K562 (cell line): ENCODE measurements around the gene RDH13. TPM values are rescaled to one million over a fixed set of nuclear protein-coding genes. Genes with fewer than 3 reads are reported as not detected.

Experiments used
- ATAC-seq: fragments of 200-7000 bp; cut with Tn5 transposase; 3 replicates; pipeline ENCODE4 v1.9.1; 2020; ENCODE audit warnings: moderate library complexity
- BruUV-seq: library from RNA; stranded (reverse); fragments of 400-500 nt; replicated peaks from 2 replicates; lab custom pipeline; 2021; lab: Mats Ljungman, UMichigan
- CTCF ChIA-PET: fragments of 300-600 bp; formaldehyde crosslinking; extraction: SDS; loops from one replicate; lab custom pipeline; 2021; ENCODE audit warnings: low intra/inter-chr PET ratio; lab: Yijun Ruan, JAX
- POLR2A ChIA-PET: fragments of 300-600, 350-650 bp; sonication (Branson Sonifier 250); formaldehyde crosslinking; extraction: SDS; loops from one replicate; lab custom pipeline; 2021; ENCODE audit warnings: antibody characterized with exemption, inconsistent platforms; lab: Yijun Ruan, JAX
- DNase-seq, 4 experiments: peaks; one replicate each; pipeline versions ENCODE4 v3.0.0 to v3.0.0-alpha.2; 2011 to 2018; ENCODE audit warnings: low spot score in 3 of 4, mixed read lengths in 3 of 4; ENCODE audit errors: extremely low read depth in 1 of 4
- FAIRE-seq: peaks from 2 replicates; lab custom pipeline; 2011; peaks lifted over from hg19 to GRCh38; lab: Jason Lieb, UNC
- H2AFZ ChIP-seq: 2 replicates; pipeline ENCODE4 v1.6.0; 2011; ENCODE audit warnings: low read depth, low read length, control low read depth, inconsistent platforms
- H3K27ac ChIP-seq: fragments of 200-600 bp; 3 replicates; pipeline ENCODE4 v1.8.0; 2011; ENCODE audit warnings: low read depth, mild to moderate bottlenecking, control low read depth, inconsistent platforms, low read length, moderate library complexity, mixed read lengths; ENCODE audit errors: extremely low read depth
- H3K27me3 ChIP-seq, 2 experiments: fragments of 300-600 bp in 1 of 2; 2 replicates in 1 of 2; 3 replicates in 1 of 2; pipeline versions ENCODE4 v1.6.0 to v1.8.0; 2011; ENCODE audit warnings: inconsistent platforms in 2 of 2, low read length in 2 of 2, mild to moderate bottlenecking in 1 of 2, mixed read lengths in 1 of 2, moderate library complexity in 1 of 2; ENCODE audit not compliant: control insufficient read depth in 2 of 2, insufficient read depth in 2 of 2
- H3K36me3 ChIP-seq: fragments of 300-600 bp; 3 replicates; pipeline ENCODE4 v1.8.0; 2011; ENCODE audit warnings: mild to moderate bottlenecking, low read length, inconsistent platforms; ENCODE audit not compliant: control insufficient read depth, insufficient read depth
- H3K4me1 ChIP-seq, 2 experiments: fragments of 200-600 bp in 1 of 2; replicated peaks in 1 of 2; 2 replicates in 1 of 2; 3 replicates in 1 of 2; pipeline versions ENCODE4 v1.5.1 to v1.8.0; 2011; ENCODE audit warnings: inconsistent platforms in 2 of 2, low read length in 2 of 2, mild to moderate bottlenecking in 1 of 2, mixed read lengths in 1 of 2, moderate library complexity in 1 of 2; ENCODE audit not compliant: control insufficient read depth in 2 of 2, insufficient read depth in 2 of 2
- H3K4me2 ChIP-seq: 2 replicates; pipeline ENCODE4 v1.6.1; 2011; ENCODE audit warnings: low read length, control low read depth, inconsistent platforms, mixed read lengths; ENCODE audit not compliant: insufficient read depth
- H3K4me3 ChIP-seq: fragments of 200-600 bp; sonication (generic), shearing (Covaris generic); 2 replicates; pipeline ENCODE4 v1.5.1; 2016; ENCODE audit warnings: control low read depth, inconsistent platforms
- H3K79me2 ChIP-seq: fragments of 200-600 bp; 3 replicates; pipeline ENCODE4 v1.8.0; 2011; ENCODE audit warnings: low read length, inconsistent platforms; ENCODE audit not compliant: control insufficient read depth, insufficient read depth
- H3K9ac ChIP-seq, 2 experiments: 2 replicates each; pipeline versions ENCODE4 v1.6.0 to v1.6.1; 2011; ENCODE audit warnings: low read depth in 2 of 2, low read length in 2 of 2, control low read depth in 1 of 2, inconsistent platforms in 1 of 2, mild to moderate bottlenecking in 1 of 2, mixed read lengths in 1 of 2; ENCODE audit not compliant: insufficient read depth in 1 of 2
- H3K9me1 ChIP-seq: one replicate; pipeline ENCODE4 v1.6.0; 2011; ENCODE audit warnings: inconsistent platforms, mild to moderate bottlenecking, low read length, moderate library complexity; ENCODE audit not compliant: control insufficient read depth, insufficient read depth
- H3K9me3 ChIP-seq: replicated peaks from 2 replicates; pipeline ENCODE4 v1.5.1; 2011; ENCODE audit warnings: low read depth, low read length, inconsistent platforms; ENCODE audit not compliant: control insufficient read depth, insufficient read depth
- H4K20me1 ChIP-seq: replicated peaks from 2 replicates; pipeline ENCODE4 v1.6.1; 2011; ENCODE audit warnings: low read length, inconsistent platforms, mixed read lengths; ENCODE audit not compliant: control insufficient read depth, insufficient read depth
- ATF2 ChIP-seq: sonication (generic); formaldehyde crosslinking; IDR thresholded peaks from 2 replicates; pipeline ENCODE4 v1.8.1; 2022; ENCODE audit warnings: missing genetic modification reagents
- POLR2A ChIP-seq: fragments of 450-650 bp; conservative IDR thresholded peaks from 2 replicates; pipeline ENCODE4 v1.6.1; 2016
- RNF2 ChIP-seq: sonication (generic); IDR thresholded peaks from 2 replicates; pipeline ENCODE4 v1.6.1; 2016
- YBX1 ChIP-seq: fragments of 450-650 bp; IDR thresholded peaks from 2 replicates; pipeline ENCODE4 v1.7.1; 2016; ENCODE audit warnings: mild to moderate bottlenecking
- ZFP36 ChIP-seq: fragments of 150-350 bp; IDR thresholded peaks from 2 replicates; pipeline ENCODE4 v1.6.1; 2018; ENCODE audit warnings: low read length, low read depth; ENCODE audit not compliant: partially characterized antibody
- ZNF407 ChIP-seq: fragments of 450-650 bp; IDR thresholded peaks from 2 replicates; pipeline ENCODE4 v1.6.1; 2016; ENCODE audit warnings: low read depth
- WGBS: fragments of 100-300 bp; shearing (Covaris generic); methylation state at CpG from one replicate; pipeline ENCODE4 v1.1.6; 2016; ENCODE audit warnings: low coverage, mixed read lengths; ENCODE audit not compliant: insufficient coverage; ENCODE audit errors: missing lambda C conversion rate; 5-methylcytosine and 5-hydroxymethylcytosine counted together
- in situ Hi-C: fragments of 300-500 bp; cut with MboI; formaldehyde crosslinking; loops from 4 replicates; pipeline ENCODE4 v1.15.0; 2018; ENCODE audit warnings: inconsistent platforms, mixed read lengths
- intact Hi-C: fragments of 100-400 bp; cut with micrococcal nuclease; formaldehyde crosslinking; loops from 2 replicates; pipeline ENCODE4 v1.14.2; 2022
- polyA plus RNA-seq, 8 experiments: library from polyadenylated mRNA; depleted of rRNA in 4 of 8; stranded (reverse) in 5 of 8; unstranded in 3 of 8; fragments of >200 nt; fragmentation: Nextera tagmentation in 2 of 8; fragmentation: Illumina TruSeq in 1 of 8; extraction: Ambion mirVana in 2 of 8; extraction: Trizol in 1 of 8; gene quantifications; 2 replicates each; pipeline versions ENCODE4 v1.2.1 to v1.2.3, GENCODE V29; 2011 to 2014; ENCODE audit warnings: inconsistent platforms in 1 of 8, missing spikeins in 1 of 8
- total RNA-seq, 7 experiments: library from RNA; depleted of rRNA in 6 of 7; stranded (reverse); fragments of >200 nt in 6 of 7; fragmentation: Illumina TruSeq in 2 of 7; extraction: Trizol in 2 of 7; gene quantifications; 2 replicates each; pipeline versions ENCODE4 v1.2.1 to v1.2.3, GENCODE V29; 2011 to 2021; ENCODE audit warnings: low replicate concordance in 1 of 7

RDH13 gene
- total and polyA plus RNA-seq, 9 of the 15 experiments (the other 6 are each of a cell fraction or from before 2014, with no cell fraction given): 7.5 to 70.3 (median 39.5) TPM

GRCh38 chr19:55087542-55087901, 24.6 kb upstream of the RDH13 start:
- intact Hi-C loops: loop anchor here (10.0 kb wide), 1 partner anchor 327 kb away; no protein-coding TSS in a partner anchor
- no peak for FAIRE-seq
- Histone ChIP-seq H3K9me3 (no peaks in the 10 kb centered on the region), H3K9me1 (no peaks in the 10 kb centered on the region), H3K9ac (0 out of 4 replicates have a peak overlapping the region, but pooled peaks of 1 of the 2 experiments have one; percentile 17), H3K27ac (no peak overlapping the region), H3K4me2 (no peak overlapping the region), H4K20me1 (peaks cover 4% of the 10 kb centered on the region; the same call in 1 of the 2 replicates), H3K4me1 (peaks cover 0 to 56% of the 10 kb centered on the region in 2 experiments; a peak in 3 of 5 replicates), H3K27me3 (no peaks in the 10 kb centered on the region), H3K79me2 (no peaks in the 10 kb centered on the region), H3K4me3 (no peak overlapping the region), H3K36me3 (peaks cover 44% of the 10 kb centered on the region; the same call in 2 of the 3 replicates), H2AFZ (no peak overlapping the region)
- WGBS: 93% methylated on average over 15 of the region's 17 CpGs
- ChIA-PET CTCF (no interaction called here), POLR2A (interaction anchor here (1.1 to 2.0 kb wide), 3 partner anchors 30 to 330 kb away, joined by 3 to 5 read pairs (median 5); partner anchors contain the start of genes PPP1R12C and UBE2S)
- ATAC-seq: no peak
- no peak for TF ChIP-seq ATF2 (CRISPR knock-in tag)
- no peak for TF ChIP-seq ZFP36
- TF ChIP-seq YBX1: no peak
- no peak for TF ChIP-seq ZNF407
- 0 out of 2 replicates have a peak, but pooled peaks have one; percentile 7 for TF ChIP-seq POLR2A
- TF ChIP-seq RNF2: no peak
- in situ Hi-C loops: no loop called here
- no TSS peak for BruUV-seq
- DNase-seq: no peak
